ENCODE data around the gene RPS27L. TPM values are rescaled to one million over a fixed set of nuclear protein-coding genes. Genes with fewer than 3 reads are reported as not detected.
"Not testable (repeated sequence)": the region's sequence is repeated elsewhere in the genome, so short reads cannot be mapped to it uniquely, and the experiment has no call there.

RPS27L gene
- total RNA-seq, 1 donor from 2014 or later, result 158 TPM

DNA sequence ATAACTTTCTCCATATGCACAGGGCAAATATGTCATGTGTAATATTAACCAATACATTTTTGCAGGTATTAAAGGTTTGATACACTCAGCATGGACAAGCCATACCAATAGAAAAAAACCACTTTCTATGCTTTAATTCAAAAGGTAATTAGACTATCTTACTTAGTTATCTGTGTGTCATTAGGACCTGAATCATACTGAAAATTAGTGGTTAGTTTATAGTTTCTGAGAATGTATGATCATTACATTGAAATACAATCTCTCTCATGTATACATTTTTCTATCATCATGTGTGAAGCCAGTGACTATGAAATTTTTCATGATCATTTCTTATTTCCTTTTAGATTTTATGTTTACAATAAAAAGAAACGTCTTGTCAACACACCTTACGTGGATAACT lies 16.3 kb downstream of the RPS27L start:
- no peak for DNase-seq (ENCODE audit: low spot score)

DNA sequence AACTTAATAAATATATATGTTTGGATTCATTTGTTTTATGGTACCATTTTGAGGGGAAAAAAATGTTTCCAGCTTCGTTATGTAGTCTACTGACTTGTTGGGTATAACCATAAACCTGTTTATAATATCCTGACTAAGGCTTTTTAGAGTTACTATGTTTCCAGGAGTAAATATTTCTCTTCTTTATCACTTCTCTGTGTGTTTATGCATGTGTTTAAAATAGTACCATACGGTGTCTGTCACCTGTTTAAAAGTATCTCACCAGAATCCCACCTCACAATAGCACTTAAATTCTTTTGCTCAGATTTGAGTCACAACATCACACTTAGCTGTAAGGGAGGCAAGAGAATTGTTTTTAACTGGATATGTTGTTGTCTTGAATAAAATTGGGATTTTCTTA lies 20.5 kb downstream of the RPS27L start:
- no peak for DNase-seq (ENCODE audit: low spot score)

DNA sequence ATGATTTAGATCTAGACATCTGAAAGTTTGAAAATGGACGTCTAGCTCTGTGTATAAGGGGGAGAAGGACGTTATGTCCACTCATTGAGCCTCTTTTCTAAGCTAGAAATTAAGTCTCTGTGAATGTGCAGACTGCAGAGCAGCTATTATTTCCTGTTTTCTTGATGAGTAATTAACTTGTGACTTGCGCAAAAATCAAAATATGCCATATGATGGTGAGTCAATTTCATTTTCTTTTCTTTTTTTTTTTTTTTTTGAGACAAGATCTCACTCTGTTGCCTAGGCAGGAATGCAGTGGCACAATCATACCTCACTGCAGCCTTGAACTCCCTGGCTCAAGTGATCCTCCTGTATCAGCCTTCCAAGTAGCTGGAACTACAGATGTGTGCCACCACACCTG lies 21.5 kb downstream of the RPS27L start:
- no peak for DNase-seq (ENCODE audit: low spot score)

DNA sequence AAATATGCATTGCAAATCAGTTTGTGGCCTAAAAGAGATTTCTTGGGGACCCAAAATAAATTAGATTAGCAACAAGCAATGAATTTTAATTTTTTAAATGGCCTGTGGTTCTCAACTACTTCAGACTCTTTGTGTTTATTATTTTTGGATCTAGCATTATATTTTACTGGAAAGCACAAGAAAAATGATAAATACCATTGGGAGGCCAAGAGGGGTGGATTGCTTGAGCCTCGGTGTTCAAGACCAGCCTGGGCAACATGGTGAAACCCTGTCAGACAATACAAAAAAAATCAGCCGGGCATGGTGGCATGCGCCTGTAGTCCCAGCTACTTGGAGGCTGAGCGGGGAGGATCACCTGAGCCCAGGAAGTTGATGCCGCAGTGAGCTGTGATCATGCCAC lies 22.0 kb downstream of the RPS27L start:
- DNase-seq (ENCODE audit: low spot score), result no peak

DNA sequence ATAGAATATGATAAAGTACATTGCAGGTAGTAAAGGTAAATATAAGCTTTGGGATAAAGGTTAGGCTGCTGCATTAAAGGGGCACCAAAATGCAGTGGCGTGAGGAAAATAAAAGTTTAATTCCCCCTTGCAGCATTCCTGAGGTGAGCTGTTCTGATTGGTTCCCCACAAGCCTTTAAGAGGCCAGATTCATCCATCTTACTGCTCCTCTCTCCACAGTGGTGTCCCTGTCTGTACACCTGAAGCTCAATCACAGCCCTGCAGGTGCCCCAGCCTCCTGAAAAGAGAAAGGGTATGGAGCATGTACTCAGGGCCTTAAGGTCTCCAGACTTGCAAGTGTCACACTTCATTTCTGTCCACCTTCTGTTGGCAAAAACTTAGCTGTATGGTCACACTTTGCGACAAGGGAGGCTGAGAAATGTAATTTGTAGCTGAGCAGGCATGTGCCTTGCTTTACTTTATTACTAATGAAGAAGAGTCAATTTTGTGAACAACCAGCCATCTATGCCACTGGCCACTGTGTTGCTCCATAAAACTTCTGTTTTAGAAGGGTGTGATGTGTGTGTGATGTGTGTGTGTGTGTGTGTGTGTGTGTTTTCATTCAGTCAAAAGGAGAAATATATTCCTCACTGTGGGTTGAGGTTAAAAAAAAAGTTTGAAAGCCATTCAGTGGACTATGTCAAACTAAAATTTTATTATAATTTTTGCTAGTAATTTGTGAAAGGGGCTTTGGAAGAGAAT lies 22.9 kb downstream of the RPS27L start:
- no peak for DNase-seq (ENCODE audit: low spot score)

DNA sequence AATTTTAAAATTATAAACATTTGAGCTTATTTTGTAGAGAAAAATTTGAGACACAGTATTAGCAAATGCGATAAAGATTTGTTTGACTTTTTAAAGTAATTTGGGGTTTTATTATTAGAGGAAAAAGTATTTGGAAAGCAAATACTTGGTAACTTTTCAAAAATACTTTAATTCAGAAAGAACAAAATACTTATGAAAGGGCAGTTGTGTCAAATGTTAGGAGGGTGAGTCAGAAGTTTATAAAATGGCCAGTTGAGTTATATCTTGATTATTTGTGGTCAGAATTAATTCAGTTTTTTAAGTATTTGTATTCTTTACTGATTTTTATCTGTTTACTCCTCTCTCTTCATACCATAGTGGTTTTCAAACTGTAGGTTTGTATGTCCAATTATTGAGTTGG lies 23.5 kb downstream of the RPS27L start:
- DNase-seq (ENCODE audit: low spot score), result no peak

DNA sequence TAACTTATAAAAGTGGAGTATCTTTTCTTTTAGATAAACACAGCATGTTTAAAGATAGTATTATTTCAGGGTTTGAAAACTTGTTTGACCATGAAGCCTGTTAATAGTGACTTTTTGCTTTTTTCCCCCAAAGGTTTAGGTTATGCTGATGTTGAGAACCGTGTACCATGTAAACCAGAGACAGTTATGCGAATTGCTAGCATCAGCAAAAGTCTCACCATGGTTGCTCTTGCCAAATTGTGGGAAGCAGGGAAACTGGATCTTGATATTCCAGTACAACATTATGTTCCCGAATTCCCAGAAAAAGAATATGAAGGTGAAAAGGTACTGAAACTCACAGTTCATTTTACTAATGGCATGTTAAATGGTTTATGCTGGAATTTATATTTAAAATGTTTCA lies 30.6 kb downstream of the RPS27L start:
- no peak for DNase-seq (ENCODE audit: low spot score)

DNA sequence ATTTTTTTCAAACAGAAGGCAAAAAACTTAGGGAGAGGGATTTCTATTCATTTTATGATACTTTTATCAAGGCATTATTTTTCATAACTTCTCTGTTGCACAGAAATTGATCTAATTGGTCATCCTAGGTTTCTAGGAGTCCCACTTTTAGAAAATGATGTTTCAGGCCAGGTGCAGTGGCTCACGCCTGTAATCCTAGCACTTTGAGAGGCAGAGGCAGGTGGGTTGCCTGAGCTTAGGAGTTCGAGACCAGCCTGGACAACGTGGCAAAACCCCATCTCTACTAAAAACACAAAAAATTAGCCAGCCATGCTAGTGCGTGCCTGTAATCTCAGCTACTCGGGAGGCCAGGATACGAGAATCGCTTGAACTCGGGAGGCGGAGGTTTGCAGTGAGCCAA lies 32.8 kb downstream of the RPS27L start:
- no peak for DNase-seq (ENCODE audit: low spot score)

DNA sequence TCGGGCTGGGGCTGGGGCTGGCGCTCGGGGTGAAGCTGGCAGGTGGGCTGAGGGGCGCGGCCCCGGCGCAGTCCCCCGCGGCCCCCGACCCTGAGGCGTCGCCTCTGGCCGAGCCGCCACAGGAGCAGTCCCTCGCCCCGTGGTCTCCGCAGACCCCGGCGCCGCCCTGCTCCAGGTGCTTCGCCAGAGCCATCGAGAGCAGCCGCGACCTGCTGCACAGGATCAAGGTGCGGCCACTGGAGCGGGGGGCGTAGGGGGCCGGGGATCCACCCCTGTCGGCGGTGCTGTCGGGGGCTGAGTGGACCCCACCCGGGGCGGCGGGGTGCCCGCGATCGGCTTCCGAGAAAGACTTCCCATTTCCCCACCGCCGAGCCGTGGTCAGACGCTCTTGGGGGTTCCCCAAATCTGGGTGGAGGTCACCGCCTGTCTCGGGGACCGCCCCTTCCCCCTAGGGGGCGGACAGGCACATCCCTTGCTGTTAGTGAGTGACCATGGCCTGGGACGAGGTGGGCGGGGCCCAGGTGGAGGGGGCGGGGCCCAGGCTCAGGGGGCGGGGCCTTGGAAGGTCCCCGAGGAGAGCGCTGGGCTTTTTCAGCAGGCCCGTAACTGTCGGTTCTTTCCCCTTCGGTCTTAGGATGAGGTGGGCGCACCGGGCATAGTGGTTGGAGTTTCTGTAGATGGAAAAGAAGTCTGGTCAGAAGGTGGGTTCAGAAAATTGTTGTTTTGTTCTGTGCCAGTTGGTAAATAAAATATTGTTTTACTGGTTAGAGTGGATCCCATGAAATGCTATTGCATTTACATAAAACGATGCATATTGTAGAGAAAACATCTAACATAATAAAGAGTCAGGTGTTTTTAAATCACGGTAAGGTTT lies 35.0 kb downstream of the RPS27L start:
- DNase-seq (ENCODE audit: low spot score), result peak; percentile 93

DNA sequence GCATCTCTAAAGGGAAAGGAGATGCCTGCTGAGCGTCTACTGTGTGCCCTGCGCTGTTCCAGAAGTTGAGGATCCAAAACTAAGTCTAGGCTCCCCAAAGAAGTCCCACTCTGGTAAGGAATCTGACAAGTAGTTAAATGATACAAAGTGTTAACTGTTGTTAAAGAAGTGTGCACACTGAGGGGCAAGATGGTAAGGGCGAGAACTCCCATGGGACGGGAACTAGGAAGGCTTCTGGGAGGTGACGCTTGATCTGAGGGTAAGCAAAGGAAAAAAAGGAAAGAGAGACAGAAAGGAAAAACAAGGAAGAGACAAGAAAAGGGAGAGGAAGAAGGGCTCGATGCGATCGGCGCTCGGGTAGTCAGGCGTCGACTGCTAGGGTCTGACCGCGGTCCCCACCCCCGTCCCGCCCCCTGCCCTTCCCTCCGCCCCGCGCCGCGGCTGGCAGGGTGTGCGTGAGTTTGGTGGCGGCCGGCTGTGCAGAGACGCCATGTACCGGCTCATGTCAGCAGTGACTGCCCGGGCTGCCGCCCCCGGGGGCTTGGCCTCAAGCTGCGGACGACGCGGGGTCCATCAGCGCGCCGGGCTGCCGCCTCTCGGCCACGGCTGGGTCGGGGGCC lies 35.8 kb downstream of the RPS27L start, which contains the start of gene LACTB:
LACTB (plus strand) TSS at position 480 of the 620 bp plus-strand sequence; CDS start at position 491, 11 bp downstream.
- DNase-seq (ENCODE audit: low spot score), result peak; percentile 96

DNA sequence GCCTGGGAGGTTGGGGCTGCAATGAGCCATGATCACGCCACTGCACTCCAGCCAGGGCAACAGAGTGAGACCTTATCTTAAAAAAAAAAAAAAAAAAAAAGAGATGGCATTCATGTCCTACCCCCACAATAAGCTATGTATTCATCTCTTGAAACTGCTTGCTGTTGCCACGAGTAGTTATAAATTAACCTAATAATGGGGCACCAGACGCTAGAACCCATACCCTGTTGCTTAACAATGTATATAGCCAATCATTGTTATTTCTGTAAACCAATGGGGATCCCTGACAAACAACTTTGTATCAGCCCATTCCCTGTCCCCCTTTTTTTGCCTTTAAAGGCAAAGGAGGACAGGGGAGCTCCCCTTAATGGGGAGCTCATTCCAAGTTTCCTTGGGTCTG lies 38.4 kb downstream of the RPS27L start:
- no peak for DNase-seq (ENCODE audit: low spot score)

DNA sequence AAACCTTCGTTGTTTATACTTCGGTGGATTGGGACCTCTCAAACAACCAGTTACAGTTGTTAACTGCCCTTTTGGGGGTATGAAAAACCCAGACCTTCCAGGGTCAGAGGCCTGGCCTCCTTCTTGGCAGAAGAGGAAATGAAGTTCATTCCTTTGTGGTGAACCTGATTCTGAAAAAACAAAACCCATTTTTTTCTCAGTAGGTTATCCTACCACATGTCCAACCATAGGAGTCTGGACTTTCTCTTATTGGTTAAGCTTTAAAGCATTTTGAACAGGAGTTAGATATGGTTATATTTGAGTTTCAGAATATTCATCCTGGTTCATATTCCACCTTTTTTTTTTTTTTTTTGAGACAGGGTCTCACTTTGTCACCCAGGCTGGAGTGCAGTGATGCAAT lies 42.8 kb downstream of the RPS27L start:
- no peak for DNase-seq (ENCODE audit: low spot score)

DNA sequence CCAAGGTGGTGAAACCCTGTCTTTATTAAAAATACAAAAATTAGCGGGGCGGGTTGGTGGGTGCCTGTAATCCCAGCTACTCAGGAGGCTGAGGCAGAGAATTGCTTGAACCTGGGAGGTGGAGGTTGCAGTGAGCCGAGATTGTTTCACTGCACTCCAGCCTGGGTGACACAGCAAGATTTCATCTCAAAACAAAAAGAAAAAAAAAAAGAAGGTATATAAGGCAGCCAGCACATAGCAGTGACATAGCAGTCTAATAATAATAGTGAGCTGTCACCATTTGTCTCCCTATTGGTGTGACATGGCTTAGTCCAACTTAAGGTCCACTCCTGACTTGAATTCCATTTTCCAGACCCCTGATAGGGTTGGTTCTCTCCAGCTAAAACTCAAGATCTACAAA lies 44.4 kb downstream of the RPS27L start:
- DNase-seq (ENCODE audit: low spot score), result no peak

DNA sequence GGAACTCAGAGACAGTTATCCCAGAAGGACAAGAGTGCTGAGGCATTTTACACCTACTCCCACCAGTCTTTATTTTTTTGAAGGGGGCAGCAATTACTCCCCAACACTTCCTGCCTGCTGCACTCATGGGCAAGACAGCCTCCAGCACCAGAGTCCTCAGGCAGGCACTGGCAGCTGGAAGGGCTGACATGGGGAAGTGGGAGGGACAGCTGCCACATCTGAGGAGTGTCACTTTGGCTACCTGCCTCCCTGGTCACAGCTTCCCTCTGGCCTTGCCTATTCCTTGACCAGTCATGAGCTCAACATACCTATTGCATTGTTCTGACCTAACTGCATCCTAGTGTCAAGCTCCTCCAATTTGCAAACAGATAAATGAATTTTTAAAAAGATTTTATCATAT lies 45.8 kb downstream of the RPS27L start:
- DNase-seq (ENCODE audit: low spot score), result no peak

DNA sequence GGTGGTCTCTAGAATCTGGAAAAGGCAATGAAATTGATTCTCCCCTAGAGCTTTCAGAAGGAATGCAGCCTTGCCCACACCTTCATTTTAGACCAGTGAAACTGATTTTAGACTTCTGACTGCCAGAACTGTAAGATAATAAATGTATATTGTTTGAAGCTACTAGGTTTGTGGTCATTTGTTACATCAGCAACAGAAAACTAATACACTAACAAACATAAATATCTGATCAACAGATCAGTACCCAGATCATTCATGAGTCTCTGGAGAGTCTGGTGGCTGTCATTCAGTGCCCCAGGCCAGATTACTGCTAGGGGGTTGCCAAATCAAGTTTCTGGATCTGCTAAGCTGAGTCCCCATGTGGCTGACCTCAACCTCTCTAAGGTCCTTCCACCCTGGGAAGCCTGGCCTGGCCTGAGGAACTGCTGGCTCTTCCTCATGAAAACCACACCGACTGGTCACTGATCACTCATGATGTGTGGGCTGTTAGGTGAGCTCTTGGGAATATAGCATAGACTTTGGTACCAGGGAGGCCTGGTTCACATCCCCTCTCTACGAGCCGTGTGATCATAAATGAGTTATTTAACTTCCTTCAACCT lies 46.8 kb downstream of the RPS27L start:
- no peak for DNase-seq (ENCODE audit: low spot score)

DNA sequence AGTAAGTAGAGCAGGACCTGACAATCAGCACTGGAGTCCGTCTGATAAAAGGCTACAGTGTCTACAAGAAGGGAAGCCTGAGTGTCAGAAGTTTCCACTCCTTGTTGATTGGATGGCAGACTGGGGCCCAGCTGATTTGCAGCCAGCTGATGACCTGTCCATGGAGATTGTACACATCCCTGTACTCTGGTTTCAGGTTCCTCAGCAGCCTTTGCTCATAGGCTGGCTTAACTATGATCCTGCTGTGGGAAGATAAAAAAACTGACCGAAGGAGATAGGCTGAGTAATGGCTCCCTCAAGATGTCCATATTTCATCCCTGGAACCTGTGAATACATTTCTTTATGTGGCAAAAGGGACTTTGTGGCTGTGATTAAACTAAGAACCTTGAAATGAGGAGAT lies 47.4 kb downstream of the RPS27L start:
- DNase-seq (ENCODE audit: low spot score), result no peak

DNA sequence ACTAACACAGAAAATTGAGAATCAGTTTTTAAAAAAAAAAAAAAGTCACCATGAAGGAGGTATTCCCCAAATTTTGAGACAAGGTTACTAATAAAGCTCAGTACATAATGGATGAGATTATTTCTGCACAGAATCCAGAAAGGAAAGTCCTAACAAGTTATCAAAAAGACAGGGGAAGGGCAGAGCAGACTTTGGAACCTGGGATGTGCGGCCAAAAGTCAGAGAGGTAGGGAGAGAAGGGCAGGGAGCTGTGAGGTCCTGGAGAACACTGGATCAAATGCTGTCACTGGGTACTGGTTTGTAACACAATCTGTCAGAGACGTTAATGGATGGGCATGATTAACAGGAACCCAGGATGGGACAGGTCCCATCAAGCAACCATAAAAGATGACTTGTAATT lies 47.8 kb downstream of the RPS27L start:
- DNase-seq (ENCODE audit: low spot score), result no peak

DNA sequence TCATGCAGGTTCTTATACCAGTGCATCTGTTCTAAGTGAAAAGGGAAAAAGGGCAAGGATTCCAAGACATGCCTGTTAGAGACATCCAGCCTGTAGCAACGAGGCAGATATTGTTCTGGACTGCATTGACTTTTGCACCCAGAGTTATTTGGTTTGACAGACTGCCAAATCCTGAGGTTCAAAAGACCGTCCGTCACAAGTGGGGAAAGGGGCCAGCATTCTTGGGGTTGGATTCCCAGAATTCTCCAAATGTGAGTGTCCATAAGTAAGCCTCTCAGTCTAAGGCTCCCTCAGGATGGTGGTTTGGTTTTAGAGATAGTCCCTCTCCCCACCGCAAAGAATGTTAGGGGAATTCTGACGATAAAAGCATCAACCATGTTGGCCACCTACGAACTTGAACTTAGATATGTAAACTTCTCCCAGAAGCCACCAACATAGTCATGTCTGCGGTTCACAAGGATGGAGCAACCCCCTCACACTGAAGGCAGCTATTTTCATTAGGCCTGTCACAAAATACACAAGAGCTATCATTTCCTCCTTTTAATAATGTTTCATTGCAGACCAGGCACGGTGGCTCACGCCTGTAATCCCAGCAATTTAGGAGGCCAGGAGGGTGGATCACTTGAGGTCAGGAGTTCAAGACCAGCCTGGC lies 49.3 kb downstream of the RPS27L start:
- DNase-seq (ENCODE audit: low spot score), result no peak

DNA sequence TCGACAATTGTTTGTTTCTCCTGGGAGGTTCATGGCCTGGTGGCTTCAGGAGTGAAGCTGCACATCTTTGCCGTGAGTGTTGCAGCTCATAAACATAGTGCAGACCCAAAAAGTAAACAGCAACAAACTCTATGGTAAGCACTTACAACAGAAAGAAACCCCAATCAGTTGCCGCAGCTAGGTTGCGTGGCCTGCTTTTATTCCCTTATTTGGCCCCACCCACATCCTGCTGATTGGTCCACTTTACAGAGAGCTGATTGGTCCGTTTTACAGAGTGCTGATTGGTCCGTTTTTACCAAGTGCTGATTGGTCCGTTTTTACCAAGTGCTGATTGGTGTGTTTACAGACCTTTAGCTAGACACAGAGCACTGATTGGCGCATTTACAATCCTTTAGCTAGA lies 51.9 kb downstream of the RPS27L start:
- not testable (repeated sequence) for DNase-seq (ENCODE audit: low spot score)

DNA sequence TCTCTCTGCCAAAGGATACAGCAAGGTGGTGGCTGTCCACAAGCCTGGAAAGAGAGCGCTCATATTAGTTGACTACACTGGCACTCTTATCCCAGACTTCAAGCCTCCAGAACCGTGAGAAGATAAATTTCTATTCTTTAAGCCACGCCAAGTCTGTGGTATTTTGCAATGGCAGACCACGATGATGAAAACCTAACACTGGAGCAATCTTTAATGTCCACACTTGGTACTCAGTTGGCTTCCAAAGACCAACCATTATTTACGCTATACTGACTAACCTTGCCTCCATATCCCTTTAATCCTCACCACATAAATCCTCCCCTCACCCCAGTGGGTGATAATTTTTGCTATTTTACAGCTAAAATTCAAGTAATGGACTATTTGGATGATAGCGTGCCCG lies 52.5 kb downstream of the RPS27L start:
- DNase-seq (ENCODE audit: low spot score), result no peak

DNA sequence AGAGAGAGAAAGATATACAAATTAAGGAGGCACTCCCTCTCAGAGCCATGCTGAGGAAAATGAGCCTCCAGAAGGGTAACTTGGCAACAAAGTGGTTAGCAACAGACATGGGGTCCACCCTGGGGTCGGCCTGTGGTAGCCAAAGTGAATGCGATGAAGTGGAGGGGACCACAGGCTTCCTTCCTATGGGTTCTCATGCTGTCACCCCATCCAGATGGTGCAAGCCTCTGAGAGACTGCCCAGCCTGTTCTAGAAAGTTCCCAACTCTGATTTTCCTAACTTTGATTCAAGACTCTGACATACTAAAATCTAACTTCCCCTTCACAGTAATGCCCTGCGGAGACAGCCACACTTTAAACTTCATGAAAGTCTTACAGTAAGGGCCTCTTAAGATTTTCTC lies 53.9 kb downstream of the RPS27L start:
- DNase-seq (ENCODE audit: low spot score), result no peak
